Hippocampal formation (tissue), 2 donors: ENCODE results near the gene KRT10.
"Not testable (repeated sequence)": the region's sequence is repeated elsewhere in the genome, so short reads cannot be mapped to it uniquely, and the experiment has no call there.

Experiments used
- DNase-seq, 2 donors: peaks; one replicate each; lab custom pipeline; 2025; lab: John Stamatoyannopoulos, UW

The KRT10 gene

DNA sequence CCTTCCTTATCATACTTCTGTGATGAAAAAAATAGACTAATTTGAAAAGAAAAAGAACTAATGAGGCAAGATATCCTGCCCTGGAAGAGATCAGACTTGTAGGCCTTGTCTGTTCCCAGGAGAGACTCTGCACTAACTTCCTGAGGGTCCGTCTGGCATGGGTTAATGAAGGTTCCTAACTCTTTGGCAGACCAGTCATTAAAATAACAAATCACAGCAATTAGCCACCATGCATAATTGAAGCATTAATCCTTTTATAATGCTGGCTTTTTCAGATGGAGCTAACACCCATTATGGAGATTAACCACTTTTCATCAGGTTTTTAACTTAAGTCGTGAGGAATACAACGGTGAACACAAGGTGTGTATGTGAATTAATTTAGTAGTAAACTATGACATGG, 10.4 kb upstream of the KRT10 start:
- DNase-seq: no peak

DNA sequence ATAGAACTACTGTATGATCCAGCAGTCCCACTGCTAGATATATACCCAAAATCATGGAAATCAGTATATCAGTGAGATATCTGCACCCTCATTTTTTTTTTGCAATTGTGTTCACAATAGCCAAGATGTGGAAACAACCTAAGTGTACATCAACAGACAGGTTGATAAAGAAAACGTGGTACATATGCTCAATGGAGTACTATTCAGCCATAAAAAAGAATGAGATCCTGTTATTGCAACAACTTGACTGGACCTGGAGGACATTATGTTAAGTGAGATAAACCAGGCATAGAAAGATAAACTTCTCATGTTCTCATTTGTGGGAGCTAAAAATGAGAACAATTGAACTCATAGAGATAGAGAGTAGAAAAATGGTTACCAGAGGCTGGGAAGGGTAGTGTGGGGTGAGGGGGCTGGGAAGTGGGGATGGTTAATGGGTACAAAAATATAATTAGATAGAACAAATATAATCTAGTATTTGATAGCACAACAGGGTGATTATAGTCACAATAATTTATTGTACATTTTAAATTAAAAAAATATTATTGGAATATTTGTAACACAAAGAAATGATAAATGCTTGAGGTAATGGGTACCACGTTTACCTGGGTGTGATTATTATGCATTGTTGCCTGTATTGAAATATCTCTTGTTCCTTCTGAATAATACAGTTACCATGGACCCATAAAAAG, 7.8 kb upstream of the KRT10 start:
- no peak for DNase-seq

DNA sequence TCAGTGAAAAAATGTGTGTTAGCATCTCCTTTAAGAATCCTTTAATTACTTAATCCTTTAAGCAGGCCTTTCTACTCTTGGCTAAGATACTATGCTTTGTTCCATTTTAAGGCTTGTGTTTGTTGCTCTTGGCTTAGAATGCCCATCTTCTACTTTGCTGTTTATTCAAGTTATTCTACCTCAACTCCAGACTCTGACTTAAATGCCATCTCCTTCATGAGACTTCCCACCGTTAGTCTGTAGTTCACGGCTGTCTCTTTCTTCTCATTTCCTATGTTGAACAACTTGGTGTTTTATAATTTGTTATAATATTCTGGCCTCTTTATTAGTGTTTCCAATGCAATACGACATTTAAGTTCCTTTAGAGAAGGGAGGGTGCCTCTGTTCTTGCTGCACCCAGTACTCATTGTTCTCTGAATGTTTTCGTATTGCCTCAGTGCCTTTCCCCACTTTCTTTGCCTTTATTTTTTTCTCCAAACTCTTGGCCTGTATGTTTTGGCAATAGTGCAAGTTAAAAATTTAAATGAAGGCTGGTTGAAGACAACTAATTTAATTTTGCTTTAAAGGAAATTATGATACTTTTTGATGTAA, 6.1 kb upstream of the KRT10 start:
- no peak for DNase-seq

DNA sequence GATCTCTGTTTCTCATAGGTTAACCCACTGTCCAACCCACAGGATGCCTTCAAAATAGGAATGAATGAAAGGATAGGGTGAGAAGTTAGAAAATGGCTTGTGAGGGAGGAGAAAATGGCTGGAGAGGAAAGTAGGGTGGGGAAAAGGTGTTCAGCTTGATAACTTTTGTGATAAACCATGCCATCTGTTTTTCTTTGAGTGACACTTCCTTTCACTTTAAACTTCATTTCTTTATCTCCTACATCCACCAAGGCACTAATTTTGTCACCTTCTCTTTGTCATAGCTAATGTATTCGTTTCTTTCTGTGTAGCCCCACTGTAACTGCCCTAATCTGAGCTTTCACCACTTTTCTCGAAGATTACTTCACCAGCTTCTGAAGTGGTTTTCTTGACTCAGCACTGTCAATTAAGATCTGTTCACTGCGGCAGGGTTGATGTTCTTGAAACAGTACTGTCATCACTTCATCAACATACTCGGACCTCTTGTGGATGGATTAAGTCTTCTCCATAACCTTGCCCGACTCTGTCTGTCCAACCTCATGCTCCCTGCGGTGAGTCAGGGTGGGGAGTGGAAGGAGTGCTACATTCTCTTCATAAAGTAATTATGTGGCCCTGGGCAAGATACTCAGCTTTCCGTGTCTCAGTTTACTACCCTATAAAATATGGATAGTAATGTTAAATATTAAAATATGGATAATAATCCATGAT, 5.5 kb upstream of the KRT10 start:
- no peak for DNase-seq

DNA sequence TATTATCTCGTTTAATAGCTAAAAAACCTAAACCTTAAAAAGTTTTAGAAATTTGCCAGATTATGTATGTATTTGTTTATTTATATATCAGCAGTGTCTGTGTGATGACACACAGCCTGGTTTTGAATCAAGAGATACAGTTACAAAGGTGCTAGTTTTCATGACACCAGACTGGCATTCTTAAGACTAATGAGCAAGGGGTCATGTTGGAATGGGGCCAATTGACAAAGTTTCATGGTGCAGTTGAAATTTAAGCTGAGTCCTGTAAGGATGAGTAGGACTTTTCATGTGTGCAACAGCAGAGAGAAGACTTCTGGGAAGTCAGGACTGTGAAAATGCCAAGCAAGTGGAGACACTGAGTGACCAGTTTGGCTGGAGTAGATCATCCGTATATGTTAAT, 3.2 kb upstream of the KRT10 start:
- no peak for DNase-seq

DNA sequence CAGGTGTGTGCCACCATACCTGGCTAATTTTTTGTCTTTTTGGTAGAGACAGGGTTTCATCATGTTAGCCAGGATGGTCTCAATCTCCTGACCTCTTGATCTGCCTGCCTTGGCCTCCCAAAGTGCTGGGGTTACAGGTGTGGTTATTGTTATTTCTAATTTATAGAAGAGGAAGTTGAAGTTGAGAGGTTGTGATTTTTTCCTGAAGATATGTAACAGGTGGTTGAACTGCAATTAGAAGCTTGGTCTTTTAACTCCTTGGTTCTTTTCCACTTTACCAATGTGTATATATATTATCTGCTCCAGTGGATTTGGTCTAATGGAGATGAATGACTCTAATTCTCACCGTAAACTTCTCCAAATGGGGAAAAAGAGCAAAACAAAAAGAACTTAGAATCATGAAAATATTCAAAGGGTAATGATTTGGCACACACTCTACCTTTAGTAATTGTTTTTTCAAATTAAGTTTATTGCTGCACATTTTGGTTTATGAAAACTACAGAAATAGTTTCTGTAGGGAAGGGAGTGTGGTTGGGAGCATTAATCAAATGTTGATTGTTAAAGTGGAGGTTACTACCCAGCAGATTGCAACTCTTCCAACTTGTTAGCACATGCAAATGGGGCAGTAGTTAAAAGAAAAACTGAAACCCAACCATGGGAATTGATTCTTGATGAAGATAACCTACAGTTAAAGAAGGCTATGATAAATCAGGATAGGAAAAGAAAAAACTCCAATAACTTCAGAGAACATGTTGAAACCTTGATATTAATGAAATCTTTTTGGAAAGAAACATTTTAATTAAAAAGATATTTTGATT, 1.8 kb upstream of the KRT10 start:
- no peak for DNase-seq

DNA sequence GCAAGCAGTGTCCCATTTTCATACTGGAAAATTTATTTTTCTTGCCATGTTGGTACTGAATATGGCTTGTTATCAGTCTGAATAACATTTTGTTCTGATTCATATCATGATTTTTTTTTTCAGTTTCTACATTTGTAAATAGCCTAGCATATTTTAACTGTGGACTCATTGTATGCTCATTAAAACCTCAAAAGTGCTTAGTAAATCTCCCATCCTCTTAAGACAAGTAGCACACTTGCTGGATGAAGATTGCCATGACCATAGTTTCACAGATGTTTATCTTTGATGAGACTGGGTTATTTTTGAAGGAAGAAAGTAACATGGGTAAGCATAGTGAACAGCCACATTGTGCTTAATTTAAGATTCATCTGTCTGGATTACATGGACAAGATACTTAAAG, 878 bp downstream of the KRT10 start:
- DNase-seq: no peak

DNA sequence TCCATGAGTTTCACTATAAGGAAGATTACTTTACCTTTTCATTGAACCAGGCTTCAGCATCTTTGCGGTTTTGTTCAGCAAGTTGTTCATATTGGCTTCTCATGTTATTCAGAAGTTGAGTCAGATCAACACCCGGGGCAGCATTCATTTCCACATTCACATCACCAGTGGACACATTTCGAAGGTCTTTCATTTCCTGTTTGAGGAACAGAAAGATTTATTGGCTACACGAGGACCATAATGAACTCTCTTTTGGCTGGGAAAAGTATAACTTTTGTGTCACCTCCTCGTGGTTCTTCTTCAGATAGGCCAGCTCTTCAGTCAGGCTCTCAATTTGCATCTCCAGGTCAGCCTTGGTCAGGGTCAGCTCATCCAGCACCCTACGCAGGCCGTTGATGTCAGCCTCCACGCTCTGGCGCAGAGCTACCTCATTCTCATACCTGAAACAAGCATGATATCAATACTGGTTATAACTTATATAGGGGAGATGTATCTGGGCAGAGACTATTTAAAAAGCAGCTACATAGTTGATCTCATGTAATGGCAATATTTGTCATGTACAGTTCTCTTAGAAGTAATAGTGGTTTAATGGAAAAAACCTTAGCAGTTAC, 2.1 kb downstream of the KRT10 start:
- DNase-seq: no peak

DNA sequence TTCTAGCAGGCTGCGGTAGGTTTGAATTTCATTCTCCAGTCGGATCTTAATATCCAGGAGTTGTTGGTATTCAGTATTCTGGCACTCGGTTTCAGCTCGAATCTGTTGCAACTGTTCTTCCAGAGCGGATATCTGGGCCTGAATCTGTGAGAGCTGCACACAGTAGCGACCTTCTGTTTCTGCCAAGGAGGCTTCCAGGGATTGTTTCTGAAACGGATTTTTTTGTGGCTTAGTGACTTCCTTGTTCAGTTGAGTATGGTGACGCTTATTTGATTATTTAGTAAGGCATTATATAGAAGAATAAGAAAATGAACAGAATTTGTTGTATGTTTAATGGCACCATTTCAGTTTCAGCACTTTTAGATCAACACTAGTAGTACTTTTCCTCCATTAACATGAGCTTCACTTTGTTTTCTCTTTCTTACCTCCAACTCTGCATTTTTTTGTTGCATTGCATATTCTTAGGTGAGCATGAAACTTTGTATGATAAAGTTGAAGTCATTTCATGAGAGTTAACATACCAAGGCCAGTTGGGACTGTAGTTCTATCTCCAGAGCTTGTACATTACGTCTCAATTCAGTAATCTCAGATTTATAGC, 2.8 kb downstream of the KRT10 start:
- peak in 1 of 2 donors; percentile 0 for DNase-seq

DNA sequence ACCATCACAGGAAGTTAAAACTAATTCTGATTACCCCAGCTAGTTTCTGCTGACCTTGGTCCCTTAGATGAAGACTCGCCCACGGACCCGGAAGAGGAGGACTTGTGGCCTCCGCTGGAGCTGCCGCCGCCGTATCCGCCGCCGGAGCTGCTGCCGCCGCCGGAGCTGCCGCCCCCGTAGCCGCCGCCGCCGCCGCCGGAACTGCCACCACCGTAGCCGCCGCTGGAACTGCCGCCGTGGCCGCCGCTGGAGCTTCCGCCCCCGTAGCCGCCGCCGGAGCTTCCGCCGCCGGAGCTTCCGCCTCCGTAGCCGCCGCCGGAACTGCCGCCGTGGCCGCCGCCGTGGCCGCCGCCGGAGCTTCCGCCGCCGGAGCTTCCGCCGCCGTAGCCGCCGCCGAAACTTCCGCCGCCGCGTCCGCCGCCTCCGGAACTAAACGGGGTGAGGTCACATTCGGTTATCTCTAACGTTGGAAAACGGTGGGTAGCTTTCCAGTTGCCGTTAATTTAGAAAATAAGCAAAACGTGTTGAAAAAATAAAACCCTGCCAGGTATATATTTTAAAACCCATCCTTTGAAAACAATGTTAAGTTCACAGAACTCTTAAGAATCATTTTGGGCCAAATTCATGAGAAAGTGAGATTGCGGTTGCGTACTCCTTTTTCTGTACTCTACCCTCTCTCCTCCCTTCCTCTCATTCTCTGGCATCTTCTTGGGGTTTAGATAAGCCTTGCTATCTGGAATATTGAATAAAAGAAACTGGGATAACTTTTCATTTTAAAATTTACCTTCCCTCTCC, 3.5 kb downstream of the KRT10 start:
- peak; percentile 40 to 61 for DNase-seq

DNA sequence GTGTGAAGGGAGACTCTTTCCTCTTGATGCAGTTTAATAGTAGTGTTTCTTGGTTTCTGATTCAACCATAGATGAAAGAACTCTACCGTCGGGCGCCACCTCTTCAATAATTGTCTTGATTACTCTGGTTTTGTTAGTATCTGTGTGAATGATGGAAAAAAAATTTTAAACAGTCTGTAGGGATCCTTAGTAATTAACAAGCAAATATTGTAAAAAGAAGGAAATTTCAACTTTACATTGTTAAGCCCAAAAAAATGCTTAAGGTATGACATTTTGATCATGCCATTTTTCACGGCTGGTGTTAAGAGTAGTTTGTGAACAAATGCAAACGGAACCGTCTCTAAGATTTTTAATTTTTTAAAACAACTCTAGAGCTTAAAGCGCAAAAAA, 4.1 kb downstream of the KRT10 start:
- DNase-seq: no peak

DNA sequence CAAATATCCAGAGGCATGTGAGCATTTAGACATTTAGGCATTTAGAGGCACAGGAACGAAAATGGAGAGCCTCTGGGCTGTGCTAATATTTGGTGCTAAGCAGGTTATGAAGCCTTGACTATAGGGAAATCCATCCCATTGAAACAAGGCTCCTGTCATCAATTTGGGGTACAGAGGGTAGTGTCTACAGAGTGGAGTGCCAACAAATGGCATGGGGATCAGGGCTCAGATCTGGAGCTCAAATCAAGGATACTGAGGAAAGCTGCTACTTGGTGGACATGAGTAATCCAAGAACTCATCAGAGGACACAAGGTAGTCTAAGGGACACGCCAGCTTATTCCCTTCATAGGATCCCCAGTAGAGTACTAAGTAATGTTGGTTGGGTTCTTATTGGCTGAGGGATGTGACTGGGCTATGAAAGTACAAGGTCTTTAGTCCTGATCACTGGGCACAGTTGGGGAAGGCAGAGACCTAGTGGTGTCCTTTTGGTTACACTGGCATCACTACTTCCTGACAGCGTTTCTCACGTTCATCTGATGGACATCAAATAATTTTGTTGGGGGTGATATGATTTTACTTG, 5.2 kb downstream of the KRT10 start:
- DNase-seq: no peak

DNA sequence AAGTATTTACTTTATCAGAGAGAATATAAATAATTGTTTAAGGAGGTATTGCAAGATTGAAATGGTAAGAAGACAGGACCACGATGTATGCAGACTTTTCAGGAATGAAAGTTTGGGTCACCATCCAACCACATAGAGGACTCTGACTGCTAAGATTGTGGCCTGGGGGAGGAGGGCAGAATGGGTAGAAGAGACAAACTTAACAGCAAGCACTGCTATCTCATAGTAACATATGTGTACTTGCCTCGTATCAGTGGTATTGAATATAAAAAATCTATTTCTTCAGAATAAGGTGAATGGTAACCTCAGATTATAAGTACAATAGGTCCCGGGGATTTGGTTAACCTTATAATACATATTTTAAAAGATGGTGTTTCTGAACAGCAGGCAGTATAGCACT, 5.8 kb downstream of the KRT10 start:
- no peak for DNase-seq

DNA sequence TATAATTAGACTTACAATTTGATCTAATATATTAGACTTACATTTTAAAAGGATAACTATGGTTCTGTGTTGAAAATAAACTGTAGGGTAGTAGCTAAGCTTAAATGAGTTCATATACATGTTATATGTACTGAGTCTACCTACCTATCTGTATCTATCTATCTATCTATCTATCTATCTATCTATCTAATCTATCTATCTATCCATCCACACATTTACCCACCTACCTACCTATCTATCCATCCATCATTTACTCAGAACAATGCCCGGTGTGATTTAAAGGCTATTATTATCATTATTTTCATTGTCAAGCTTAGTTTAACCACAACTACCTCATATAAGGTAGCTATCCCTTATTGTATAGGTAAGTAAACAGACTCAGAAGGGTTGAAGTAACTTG, 7.0 kb downstream of the KRT10 start:
- no peak for DNase-seq

DNA sequence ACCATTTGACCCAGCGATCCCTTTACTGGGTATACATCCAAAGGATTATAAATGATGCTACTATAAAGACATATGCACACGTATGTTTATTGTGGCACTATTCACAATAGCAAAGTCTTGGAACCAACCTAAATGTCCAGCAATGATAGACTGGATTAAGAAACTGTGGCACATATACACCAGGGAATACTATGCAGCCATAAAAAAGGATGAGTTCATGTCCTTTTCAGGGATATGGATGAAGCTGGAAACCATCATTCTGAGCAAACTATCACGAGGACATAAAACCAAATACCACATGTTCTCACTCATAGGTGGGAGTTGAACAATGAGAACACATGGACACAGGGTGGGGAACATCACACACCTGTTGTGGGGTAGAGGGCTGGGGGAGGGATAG, 7.8 kb downstream of the KRT10 start:
- DNase-seq: not testable (repeated sequence)

DNA sequence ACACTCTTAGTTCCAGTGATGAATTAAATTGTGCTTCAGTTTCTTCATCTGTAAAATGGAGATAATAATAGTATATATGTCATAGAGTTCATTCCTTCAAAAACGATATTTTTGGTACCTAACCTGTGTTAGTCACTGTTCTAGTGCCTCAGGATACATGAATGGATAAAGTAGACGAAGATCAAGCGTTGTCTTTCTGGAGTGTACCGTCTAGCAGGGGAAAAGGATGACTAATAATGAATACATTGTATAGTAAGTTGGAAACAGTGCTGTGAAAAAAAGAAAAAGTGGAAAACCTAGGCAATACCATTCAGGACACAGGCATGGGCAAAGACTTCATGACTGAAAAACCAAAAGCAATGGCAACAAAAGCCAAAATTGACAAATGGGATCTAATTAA, 8.6 kb downstream of the KRT10 start:
- DNase-seq: no peak

DNA sequence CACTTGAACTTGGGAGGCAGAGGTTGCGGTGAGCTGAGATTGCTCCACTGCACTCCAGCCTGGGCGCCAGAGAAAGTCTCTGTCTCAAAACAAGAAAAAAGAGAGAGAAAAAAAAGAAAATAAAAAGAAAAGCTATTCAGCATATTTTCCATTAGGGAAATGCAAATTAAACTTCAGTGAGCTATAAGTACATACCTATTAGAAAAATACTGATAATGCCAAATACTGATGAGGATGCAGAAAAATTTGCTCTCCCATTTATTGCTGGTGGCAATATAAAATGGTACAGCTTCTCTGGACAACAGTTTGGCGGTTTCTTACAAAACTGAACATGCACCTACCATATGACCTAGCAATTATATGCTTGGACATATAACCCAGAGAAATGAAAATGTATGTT, 9.8 kb downstream of the KRT10 start:
- DNase-seq: no peak

DNA sequence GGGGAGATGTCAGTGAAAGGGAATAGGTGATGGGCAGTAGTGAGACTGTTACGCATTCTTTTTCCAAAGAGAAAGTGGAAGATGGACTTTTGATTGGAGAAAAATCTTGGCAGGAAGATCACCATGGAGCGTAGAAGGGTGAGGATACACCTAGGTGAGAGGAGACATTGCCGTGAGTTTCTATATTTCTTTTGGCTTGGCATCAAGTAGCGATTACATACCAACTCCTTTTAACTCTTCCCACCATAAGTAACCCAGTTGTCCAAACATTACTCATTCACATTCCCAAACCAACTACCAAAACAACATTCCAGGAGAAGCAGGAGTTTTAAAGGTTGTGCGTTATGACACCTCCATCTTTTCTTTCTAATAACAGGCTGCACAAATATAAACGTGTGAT, 11.9 kb downstream of the KRT10 start:
- no peak for DNase-seq

DNA sequence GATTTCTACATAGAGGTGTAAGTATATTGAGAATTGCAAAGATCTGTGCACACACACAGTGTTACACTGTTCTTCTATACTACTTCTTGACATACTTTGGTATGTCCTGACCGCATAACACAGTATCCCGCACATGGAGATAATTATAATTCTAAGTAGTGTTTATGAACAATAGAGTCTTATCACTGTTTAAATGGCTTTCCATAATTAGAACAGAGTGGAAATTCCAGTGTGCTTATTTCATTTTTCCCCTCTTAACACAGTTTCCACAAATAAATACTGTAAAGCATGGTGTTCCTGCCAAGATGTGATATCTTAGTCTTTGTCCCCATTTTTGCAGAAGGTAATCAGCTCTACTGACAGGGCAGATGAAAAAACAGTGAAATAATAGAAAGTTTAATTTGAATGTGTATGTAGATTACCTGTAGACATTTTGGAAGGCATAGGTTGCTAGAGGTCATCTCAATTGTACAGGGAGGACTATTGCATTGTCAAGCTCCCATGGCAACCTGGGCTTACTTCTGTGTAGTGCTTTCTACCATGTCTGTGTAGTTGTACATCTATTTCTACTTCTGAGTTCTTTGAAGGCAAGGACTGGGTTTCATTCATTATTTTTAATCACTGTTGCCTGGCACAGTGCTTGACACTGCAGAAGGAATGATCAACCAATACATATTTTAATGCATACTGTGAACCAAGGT, 12.5 kb downstream of the KRT10 start:
- no peak for DNase-seq

DNA sequence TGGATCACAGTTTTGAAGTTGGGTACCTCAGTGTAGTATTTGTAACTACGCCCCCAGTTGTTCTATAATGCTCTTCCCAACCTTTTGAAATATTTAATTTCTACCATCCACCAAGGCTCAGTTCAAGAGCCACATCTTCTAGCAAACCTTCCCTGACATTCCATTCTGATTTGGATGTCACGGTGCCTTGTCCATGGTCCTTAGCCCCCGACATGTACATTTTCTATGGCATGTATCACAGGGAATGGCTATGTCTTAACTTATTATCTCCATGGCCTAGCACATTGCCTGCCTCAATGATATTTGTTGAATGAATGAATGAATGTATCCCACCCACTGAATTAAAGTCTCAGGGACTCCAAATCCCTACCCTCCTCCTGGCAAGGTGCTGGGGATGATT, 16.3 kb downstream of the KRT10 start:
- DNase-seq: no peak
